Gastroesophageal sphincter (tissue), 4 donors: Measurements from ENCODE around the gene COL18A1. TPM values are rescaled to one million over a fixed set of nuclear protein-coding genes. Genes with fewer than 3 reads are reported as not detected.
"Not testable (repeated sequence)": the region's sequence is repeated elsewhere in the genome, so short reads cannot be mapped to it uniquely, and the experiment has no call there.

ENCODE experiments used
- ATAC-seq: fragments of 150-250 bp; one replicate; pipeline ENCODE4 v1.9.1; 2016; ENCODE audit warnings: mild to moderate bottlenecking, moderate library complexity
- H3K27ac ChIP-seq, 4 donors: fragments of 200-600 bp; sonication (generic) in 3 of 4; 1 replicate in 3 of 4; 2 replicates in 1 of 4; pipeline ENCODE4 v1.5.1; 2016 to 2019
- H3K27me3 ChIP-seq: fragments of 200-600 bp; sonication (generic); one replicate; pipeline ENCODE4 v1.5.1; 2019
- H3K36me3 ChIP-seq, 2 donors: fragments of 200-600 bp; sonication (generic); one replicate each; pipeline ENCODE4 v1.5.1; 2019; ENCODE audit warnings: control low read depth in 1 of 2
- H3K4me1 ChIP-seq, 3 donors: fragments of 200-600 bp; sonication (generic); 1 replicate in 2 of 3; 2 replicates in 1 of 3; pipeline ENCODE4 v1.5.1; 2016 to 2019; ENCODE audit warnings: control low read depth in 2 of 3
- H3K4me3 ChIP-seq, 2 donors: fragments of 200-600 bp; sonication (generic); one replicate each; pipeline ENCODE4 v1.5.1; 2019; ENCODE audit warnings: mild to moderate bottlenecking in 1 of 2, moderate library complexity in 1 of 2
- H3K9me3 ChIP-seq, 3 donors: fragments of 200-600 bp; sonication (generic); one replicate each; pipeline ENCODE4 v1.5.1; 2017 to 2019; ENCODE audit warnings: control low read depth in 2 of 3
- CTCF ChIP-seq, 4 experiments: fragments of 200-600 bp in 2 of 4; fragments of 450-650 bp in 2 of 4; sonication (generic) in 1 of 4; IDR thresholded peaks; one replicate each; pipeline ENCODE4 v1.5.1; 2017 to 2019; ENCODE audit warnings: antibody characterized with exemption in 4 of 4, mild to moderate bottlenecking in 2 of 4, moderate library complexity in 2 of 4
- EP300 ChIP-seq: sonication (generic); formaldehyde crosslinking; IDR thresholded peaks from one replicate; pipeline ENCODE4 v1.6.1; 2017; ENCODE audit warnings: antibody characterized with exemption, mild to moderate bottlenecking
- POLR2A ChIP-seq, 2 donors: fragments of 450-650 bp; IDR thresholded peaks; one replicate each; pipeline ENCODE4 v1.6.1; 2017; ENCODE audit warnings: antibody characterized with exemption in 2 of 2, mild to moderate bottlenecking in 2 of 2, moderate library complexity in 1 of 2
- POLR2AphosphoS5 ChIP-seq: sonication (generic); formaldehyde crosslinking; IDR thresholded peaks from one replicate; pipeline ENCODE4 v1.6.1; 2017; ENCODE audit warnings: antibody characterized with exemption
- WGBS, 2 donors: methylation state at CpG; one replicate each; pipeline ENCODE4 v1.1.5; 2018; ENCODE audit warnings: low coverage in 1 of 2; 5-methylcytosine and 5-hydroxymethylcytosine counted together
- total RNA-seq, 4 donors: library from RNA; depleted of rRNA; stranded (reverse); fragments of >200 nt; gene quantifications; one replicate each; pipeline ENCODE4 v1.1.0, GENCODE V29; 2016

The COL18A1 gene
- total RNA-seq, 4 donors from 2014 or later = 69.3 to 116 (median 78.4) TPM

GRCh38 chr21:45367402-45368351, 37.3 kb upstream of the COL18A1 start:
- peaks cover 0 to 47% (median 21%) of the 10 kb centered on the region in 3 donors for H3K4me1 ChIP-seq
- H3K9me3 ChIP-seq = no peaks in the 10 kb centered on the region
- ATAC-seq = no peak
- no peaks in the 10 kb centered on the region for H3K36me3 ChIP-seq
- no peak overlapping the region for H3K4me3 ChIP-seq
- no peaks in the 10 kb centered on the region for H3K27me3 ChIP-seq
- TF ChIP-seq POLR2A (IDR thresholded peaks at IDR 0.05) = no peak
- TF ChIP-seq EP300 = no peak
- no peak for TF ChIP-seq POLR2AphosphoS5
- no peak for TF ChIP-seq CTCF (IDR thresholded peaks at IDR 0.05)
- 86 to 94% methylated on average over 7 to 15 of the region's 25 CpGs for whole genome bisulfite sequencing, 2 donors
- H3K27ac ChIP-seq = peak overlapping the region in 3 of 4 donors; percentile 21 to 88 (median 39)

- not testable (repeated sequence) for ATAC-seq, H3K27ac ChIP-seq, H3K27me3 ChIP-seq, H3K36me3 ChIP-seq, H3K4me3 ChIP-seq, H3K9me3 ChIP-seq
- H3K4me1 ChIP-seq = peaks cover 0 to 34% (median 16%) of the 10 kb centered on the region in 3 donors
- WGBS, 2 donors = 86 to 94% methylated on average over 2 to 12 of the region's 23 CpGs
Observed at GRCh38 chr21:45369018-45369417, 35.9 kb upstream of the COL18A1 start.

DNA sequence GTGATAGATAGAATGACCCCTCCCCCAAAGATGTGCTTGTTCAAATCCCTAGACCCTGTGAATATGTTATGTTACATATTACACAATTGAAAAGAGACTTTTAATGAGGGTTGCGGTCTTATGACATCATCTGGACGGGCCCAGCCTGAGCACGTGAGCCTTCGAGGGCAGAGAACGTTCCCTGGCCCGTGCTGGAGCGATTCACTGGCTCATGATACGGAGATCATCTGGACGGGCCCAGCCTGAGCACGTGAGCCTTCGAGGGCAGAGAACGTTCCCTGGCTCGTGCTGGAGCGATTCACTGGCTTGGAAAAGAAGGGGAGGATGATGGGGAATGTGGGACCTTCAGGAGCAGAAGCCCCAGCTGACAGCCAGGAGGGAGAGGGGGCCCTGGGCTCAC, 34.4 kb upstream of the COL18A1 start:
- Histone ChIP-seq H3K4me3 (no peak overlapping the region), H3K4me1 (peaks cover 0 to 18% (median 6%) of the 10 kb centered on the region in 3 donors), H3K27ac (no peak overlapping the region), H3K36me3 (no peaks in the 10 kb centered on the region), H3K9me3 (no peaks in the 10 kb centered on the region), H3K27me3 (no peaks in the 10 kb centered on the region)
- TF ChIP-seq CTCF (IDR thresholded peaks at IDR 0.05) = no peak
- no peak for TF ChIP-seq POLR2A (IDR thresholded peaks at IDR 0.05)
- no peak for TF ChIP-seq EP300
- no peak for TF ChIP-seq POLR2AphosphoS5
- ATAC-seq = no peak
- 90% methylated on average over 4 of the region's 14 CpGs; no CpG with 5 or more reads in 1 of the 2 donors for WGBS, 2 donors

DNA sequence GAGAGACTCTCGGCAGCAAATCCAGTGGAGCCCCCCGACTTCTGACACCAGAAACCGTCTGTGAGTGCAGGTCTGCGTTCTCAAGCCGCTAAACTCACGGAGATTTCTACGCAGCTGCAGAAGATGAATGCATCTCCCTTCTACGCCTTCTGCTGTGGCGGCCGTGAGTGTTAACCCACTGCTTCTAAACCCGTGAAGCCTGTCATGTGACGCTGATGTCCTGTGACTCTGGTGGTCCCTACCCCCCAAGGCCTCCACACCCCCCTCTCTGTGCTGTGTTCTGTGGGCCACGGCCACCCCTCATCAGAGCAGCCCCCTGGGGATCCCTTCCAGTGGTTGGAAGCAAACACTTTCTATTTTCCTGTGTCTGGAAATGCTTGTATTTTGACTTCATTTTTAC, 33.9 kb upstream of the COL18A1 start:
- 86% methylated on average over 12 of the region's 13 CpGs; no CpG with 5 or more reads in 1 of the 2 donors for WGBS, 2 donors
- H3K9me3 ChIP-seq = no peaks in the 10 kb centered on the region
- H3K4me3 ChIP-seq = no peak overlapping the region
- H3K27ac ChIP-seq = no peak overlapping the region
- H3K36me3 ChIP-seq = no peaks in the 10 kb centered on the region
- no peak for TF ChIP-seq EP300
- TF ChIP-seq POLR2AphosphoS5 = no peak
- TF ChIP-seq POLR2A (IDR thresholded peaks at IDR 0.05) = no peak
- TF ChIP-seq CTCF (IDR thresholded peaks at IDR 0.05) = no peak
- H3K27me3 ChIP-seq = no peaks in the 10 kb centered on the region
- peaks cover 0 to 17% (median 6%) of the 10 kb centered on the region in 3 donors for H3K4me1 ChIP-seq
- ATAC-seq = no peak

- no peak overlapping the region for H3K27ac ChIP-seq
- H3K27me3 ChIP-seq = no peaks in the 10 kb centered on the region
- H3K4me1 ChIP-seq = peaks cover 0 to 12% (median 6%) of the 10 kb centered on the region in 3 donors
- H3K36me3 ChIP-seq = no peaks in the 10 kb centered on the region
- ATAC-seq = no peak
- no peak for TF ChIP-seq CTCF (IDR thresholded peaks at IDR 0.05)
- no peak for TF ChIP-seq EP300
- no peak for TF ChIP-seq POLR2AphosphoS5
- TF ChIP-seq POLR2A (IDR thresholded peaks at IDR 0.05) = no peak
- H3K9me3 ChIP-seq = no peaks in the 10 kb centered on the region
- 87 to 93% methylated on average over 5 of the region's 5 CpGs for WGBS, 2 donors
- no peak overlapping the region for H3K4me3 ChIP-seq
Observed at GRCh38 chr21:45371655-45372054, 33.3 kb upstream of the COL18A1 start.
